GF-D8 (cell line): ENCODE measurements around the gene ZAR1L.
"Not testable (repeated sequence)": the region's sequence is repeated elsewhere in the genome, so short reads cannot be mapped to it uniquely, and the experiment has no call there.

Source experiments
- DNase-seq: peaks from one replicate; lab custom pipeline; 2025; lab: John Stamatoyannopoulos, UW

ZAR1L gene, protein sequence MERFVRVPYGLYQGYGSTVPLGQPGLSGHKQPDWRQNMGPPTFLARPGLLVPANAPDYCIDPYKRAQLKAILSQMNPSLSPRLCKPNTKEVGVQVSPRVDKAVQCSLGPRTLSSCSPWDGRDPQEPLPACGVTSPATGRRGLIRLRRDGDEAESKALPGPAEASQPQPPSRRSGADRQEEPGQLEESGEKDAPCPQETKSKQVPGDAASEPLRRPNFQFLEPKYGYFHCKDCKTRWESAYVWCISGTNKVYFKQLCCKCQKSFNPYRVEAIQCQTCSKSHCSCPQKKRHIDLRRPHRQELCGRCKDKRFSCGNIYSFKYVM

DNA sequence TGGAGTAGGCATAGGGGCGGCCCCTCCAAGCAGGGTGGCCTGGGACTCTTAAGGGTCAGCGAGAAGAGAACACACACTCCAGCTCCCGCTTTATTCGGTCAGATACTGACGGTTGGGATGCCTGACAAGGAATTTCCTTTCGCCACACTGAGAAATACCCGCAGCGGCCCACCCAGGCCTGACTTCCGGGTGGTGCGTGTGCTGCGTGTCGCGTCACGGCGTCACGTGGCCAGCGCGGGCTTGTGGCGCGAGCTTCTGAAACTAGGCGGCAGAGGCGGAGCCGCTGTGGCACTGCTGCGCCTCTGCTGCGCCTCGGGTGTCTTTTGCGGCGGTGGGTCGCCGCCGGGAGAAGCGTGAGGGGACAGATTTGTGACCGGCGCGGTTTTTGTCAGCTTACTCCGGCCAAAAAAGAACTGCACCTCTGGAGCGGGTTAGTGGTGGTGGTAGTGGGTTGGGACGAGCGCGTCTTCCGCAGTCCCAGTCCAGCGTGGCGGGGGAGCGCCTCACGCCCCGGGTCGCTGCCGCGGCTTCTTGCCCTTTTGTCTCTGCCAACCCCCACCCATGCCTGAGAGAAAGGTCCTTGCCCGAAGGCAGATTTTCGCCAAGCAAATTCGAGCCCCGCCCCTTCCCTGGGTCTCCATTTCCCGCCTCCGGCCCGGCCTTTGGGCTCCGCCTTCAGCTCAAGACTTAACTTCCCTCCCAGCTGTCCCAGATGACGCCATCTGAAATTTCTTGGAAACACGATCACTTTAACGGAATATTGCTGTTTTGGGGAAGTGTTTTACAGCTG is at the start of gene ZAR1L, which contains the start of gene BRCA2:
ZAR1L (minus strand) TSS at position 126 of the 790 bp plus-strand sequence. CDS start 3,438 bp downstream, outside the sequence.
BRCA2 (plus strand) TSS at position 271 of the 790 bp plus-strand sequence. CDS start 953 bp downstream, outside the sequence.
- DNase-seq, result peak; percentile 99

DNA sequence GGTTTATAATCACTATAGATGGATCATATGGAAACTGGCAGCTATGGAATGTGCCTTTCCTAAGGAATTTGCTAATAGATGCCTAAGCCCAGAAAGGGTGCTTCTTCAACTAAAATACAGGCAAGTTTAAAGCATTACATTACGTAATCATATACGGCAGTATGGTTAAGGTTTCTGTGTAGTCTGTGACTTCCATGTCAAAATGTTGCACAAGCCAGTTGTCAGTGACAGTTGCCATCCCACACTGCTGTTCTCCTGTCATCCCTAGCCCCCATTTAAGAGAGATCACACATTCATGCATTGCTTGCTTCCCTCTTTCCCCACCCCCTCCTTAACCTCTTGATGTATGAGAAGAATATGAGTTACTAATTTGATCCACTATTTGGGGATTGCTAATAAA is 47.4 kb upstream of the ZAR1L start:
- DNase-seq, result peak; percentile 59

DNA sequence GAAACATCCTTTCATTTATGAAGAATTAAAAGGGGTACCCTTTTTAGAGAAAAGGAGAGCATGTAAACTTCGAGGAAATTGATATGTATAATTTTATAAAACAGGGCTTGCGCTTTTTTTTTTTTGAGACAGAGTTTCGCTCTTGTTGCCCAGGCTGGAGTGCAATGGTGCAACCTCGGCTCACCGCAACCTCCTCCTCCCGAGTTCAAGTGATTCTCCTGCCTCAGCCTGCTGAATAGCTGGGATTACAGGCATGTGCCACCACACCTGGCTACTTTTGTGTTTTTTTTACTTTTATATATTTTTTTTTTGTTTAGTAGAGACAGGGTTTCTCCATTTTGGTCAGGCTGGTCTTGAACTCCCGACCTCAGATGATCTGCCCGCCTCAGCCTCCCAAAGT is 40.8 kb upstream of the ZAR1L start:
- DNase-seq, result not testable (repeated sequence)

DNA sequence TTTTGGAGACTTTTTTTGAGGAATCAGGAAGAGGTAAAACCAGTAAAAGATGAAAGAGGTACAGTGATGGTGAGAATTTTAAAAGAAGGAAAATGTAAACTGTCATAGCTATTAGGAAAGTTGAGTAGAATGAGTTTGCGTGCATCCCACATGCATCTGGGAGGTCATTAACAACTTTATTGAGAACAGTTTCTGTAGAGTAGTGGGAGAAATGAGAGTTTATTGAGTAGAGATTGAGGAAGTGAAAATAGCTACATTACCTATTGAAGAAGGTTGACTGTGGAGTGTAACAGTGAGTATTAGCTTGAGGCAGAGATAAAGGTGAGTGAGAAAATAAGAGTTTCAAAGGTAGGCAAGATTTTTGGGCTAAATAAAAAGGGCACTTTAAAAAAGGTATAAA is 38.9 kb upstream of the ZAR1L start:
- no peak for DNase-seq

DNA sequence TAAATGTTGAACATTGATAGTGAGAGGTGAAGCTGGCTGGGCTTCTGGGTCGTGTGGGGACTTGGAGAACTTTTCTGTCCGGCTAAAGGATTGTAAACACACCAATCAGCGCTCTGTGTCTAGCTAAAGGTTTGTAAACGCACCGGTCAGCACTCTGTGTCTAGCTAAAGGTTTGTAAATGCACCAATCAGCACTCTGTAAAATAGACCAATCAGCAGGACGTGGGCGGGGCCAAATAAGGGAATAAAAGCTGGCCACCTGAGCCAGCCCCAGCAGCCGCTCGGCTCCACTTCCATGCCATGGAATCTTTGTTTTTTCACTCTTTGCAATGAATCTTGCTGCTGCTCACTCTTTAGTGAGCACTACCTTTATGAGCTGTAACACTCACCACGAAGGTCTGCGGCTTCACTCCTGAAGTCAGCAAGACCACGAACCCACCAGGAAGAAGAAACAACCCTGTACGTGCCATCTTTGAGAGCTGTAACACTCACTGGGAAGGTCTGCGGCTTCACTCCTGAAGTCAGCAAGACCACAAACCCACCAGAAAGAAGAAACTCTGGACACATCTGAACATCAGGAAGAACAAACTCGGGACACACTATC is 35.8 kb upstream of the ZAR1L start:
- DNase-seq, result not testable (repeated sequence)

DNA sequence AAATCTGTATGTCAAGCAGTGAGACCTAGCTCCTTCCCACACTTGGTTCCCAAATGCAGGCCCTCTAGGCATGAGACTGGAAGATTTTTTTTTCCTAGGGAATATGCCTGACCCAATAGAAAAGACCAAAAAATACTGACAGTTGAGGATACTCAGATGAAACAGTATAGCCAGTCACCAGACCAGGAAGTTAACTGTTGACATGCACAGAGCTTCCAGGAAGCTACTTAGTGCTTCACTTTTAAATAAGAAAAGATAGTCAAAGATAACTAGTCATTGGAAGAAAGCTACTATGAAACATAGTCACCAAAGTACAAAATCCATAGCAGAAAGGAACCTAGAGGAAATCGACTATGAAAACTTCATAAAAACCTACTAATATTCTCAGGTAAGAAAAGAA is 32.5 kb upstream of the ZAR1L start:
- DNase-seq, result no peak

DNA sequence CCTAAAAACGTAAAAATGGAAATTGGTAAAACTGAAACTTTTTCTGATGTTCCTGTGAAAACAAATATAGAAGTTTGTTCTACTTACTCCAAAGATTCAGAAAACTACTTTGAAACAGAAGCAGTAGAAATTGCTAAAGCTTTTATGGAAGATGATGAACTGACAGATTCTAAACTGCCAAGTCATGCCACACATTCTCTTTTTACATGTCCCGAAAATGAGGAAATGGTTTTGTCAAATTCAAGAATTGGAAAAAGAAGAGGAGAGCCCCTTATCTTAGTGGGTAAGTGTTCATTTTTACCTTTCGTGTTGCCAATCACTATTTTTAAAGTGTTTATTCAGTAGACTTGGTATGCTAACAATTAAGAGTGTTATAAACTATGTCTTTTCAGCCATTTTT is 25.8 kb upstream of the ZAR1L start:
- peak; percentile 42 for DNase-seq

DNA sequence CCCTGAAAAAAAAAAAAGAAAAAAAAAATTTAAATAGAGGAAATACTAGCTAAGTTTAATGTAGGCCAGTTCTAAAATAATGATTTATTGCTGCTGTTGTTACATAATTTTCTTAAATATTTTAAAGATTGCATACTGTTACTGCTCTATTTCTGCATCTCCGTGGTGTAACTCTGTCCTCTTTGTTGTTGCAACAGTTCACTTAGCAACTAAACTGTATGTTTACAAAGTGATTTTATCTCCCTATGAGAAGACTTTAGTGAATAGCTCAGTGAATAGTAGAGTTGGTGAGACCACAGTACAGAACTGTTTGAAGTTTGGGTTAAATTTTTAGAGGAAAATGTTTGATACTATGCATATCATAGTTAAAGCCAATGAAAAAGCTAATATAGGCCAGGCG is 19.5 kb upstream of the ZAR1L start:
- DNase-seq, result no peak

DNA sequence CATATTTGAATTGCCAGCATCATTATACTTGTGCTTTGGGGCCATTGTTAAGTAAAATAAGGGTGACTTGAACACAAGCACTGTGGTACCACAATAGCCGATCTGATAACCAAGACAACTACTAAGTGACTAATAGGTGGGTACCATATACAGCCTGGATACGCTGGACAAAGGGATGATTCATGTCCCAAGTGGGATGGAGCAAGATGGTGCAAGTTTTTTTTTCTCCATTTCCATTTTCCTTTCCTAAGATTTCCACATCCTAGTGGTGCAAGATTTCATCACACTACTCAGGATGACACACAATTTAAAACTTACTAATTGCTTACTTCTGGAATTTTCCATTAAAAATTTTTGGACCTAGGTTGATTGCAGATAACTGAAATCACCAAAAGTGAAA is 15.3 kb upstream of the ZAR1L start:
- DNase-seq, result no peak

DNA sequence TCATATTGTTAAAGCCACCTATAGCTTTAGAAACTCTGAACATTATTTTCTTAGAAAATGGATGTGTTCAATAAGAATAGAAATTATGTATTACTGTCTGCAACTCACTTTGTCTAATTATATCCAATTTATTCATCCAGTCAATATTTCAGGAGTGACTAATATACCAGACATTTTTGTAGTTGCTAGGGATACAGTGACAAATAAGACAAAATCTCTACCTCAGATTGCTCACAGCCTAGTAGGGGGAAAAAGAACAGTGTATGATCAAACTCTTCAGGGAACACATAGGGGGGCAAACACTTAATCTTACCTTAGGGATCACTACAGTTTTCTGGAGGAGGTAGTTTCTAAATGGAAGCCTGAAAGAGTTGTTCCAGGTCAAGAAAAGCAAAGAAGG is 8.7 kb upstream of the ZAR1L start:
- DNase-seq, result no peak

DNA sequence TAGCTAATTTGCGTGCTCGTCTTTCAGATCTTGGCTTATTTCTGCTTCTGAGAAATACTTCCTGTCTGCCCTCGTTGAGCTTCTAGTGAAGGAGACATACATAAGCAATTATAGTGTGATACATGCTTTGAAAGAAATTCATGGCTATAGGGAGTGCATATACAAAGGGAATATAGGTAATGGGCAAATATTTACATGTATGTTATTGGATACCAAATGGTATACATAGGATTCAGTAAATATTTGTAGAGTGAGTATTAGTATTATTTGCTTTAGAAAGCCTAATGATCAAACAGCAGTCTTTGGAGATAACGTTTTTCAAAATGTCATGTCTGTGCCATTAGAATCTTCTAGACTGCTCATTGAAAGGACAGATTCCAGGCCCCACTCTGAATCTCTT is 5.4 kb upstream of the ZAR1L start:
- no peak for DNase-seq

DNA sequence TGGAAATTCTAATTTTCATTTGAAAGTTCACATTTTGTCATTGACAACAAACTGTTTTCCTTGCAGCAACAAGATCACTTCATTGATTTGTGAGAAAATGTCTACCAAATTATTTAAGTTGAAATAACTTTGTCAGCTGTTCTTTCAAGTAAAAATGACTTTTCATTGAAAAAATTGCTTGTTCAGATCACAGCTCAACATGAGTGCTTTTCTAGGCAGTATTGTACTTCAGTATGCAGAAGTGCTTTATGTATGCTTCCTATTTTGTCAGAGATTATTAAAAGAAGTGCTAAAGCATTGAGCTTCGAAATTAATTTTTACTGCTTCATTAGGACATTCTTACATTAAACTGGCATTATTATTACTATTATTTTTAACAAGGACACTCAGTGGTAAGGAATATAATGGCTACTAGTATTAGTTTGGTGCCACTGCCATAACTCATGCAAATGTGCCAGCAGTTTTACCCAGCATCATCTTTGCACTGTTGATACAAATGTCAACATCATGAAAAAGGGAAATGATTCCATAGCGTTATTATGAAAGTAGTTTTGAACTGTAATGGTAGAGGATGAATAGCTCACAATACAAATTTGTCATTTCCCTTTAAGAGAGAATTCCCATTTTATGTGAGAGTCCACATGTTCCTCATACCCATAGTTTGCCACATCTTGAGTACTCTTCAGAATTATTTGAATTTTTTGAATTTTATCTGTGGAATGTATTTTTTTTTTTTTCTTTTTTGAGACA is 2.7 kb upstream of the ZAR1L start:
- DNase-seq, result no peak

DNA sequence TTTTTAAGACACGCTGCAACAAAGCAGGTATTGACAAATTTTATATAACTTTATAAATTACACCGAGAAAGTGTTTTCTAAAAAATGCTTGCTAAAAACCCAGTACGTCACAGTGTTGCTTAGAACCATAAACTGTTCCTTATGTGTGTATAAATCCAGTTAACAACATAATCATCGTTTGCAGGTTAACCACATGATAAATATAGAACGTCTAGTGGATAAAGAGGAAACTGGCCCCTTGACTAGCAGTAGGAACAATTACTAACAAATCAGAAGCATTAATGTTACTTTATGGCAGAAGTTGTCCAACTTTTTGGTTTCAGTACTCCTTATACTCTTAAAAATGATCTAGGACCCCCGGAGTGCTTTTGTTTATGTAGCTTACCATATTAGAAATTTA is 1.3 kb upstream of the ZAR1L start:
- peak; percentile 38 for DNase-seq

DNA sequence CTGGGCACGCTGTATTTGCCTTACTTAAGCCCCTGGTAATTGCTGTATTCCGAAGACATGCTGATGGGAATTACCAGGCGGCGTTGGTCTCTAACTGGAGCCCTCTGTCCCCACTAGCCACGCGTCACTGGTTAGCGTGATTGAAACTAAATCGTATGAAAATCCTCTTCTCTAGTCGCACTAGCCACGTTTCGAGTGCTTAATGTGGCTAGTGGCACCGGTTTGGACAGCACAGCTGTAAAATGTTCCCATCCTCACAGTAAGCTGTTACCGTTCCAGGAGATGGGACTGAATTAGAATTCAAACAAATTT is 821 bp upstream of the ZAR1L start:
- no peak for DNase-seq

DNA sequence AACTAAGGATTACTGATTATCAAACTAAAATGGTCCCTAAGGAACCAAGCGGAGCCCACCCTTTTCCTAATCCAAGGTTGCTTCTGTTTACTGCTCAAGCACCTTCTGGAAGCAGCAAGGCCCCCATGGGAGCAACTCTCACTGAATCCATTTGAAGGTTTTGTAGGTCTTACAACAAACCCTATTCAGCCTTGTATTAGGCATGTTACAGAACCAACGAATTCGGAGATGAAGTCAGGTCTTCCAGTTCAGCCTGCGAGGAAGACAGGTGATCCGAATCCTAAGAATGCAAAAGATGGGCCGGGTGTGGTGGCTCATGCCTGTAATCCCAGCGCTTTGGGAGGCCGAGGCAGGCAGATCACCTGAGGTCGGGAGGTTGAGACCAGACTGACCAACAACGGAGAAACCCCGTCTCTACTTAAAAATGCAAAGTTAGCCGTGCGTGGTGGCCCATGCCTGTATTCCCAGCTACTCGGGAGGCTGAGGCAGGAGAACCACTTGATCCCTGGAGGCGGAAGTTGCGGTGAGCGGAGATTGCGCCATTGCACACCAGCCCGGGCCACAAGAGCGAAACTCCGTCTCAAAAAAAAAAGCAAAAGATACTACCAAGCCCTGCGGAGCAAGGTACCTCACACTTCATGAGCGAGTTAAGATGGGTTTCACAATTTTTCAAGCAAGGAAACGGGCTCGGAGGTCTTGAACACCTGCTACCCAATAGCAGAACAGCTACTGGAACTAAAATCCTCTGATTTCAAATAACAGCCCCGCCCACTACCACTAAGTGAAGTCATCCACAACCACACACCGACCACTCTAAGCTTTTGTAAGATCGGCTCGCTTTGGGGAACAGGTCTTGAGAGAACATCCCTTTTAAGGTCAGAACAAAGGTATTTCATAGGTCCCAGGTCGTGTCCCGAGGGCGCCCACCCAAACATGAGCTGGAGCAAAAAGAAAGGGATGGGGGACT is 609 bp downstream of the ZAR1L start:
- DNase-seq, result peak; percentile 97

DNA sequence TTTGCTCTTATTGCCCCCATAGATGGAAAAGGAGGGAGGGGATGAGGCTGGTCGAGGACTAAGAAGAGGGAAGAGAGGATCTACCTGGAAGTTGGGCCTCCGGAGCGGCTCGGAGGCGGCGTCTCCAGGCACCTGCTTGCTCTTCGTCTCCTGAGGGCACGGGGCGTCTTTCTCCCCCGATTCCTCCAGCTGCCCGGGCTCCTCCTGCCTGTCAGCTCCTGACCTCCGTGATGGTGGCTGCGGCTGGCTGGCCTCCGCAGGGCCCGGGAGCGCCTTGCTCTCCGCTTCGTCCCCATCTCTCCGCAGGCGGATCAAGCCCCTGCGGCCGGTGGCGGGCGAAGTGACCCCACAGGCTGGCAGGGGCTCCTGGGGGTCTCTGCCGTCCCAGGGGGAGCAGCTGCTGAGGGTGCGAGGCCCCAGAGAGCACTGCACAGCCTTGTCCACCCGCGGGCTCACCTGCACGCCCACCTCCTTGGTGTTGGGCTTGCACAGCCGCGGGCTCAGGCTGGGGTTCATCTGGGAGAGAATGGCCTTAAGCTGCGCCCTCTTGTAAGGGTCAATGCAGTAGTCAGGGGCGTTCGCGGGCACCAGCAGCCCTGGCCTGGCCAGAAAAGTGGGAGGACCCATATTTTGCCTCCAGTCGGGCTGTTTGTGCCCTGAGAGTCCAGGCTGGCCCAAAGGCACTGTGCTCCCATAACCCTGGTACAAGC is 3.8 kb downstream of the ZAR1L start:
- DNase-seq, result no peak

DNA sequence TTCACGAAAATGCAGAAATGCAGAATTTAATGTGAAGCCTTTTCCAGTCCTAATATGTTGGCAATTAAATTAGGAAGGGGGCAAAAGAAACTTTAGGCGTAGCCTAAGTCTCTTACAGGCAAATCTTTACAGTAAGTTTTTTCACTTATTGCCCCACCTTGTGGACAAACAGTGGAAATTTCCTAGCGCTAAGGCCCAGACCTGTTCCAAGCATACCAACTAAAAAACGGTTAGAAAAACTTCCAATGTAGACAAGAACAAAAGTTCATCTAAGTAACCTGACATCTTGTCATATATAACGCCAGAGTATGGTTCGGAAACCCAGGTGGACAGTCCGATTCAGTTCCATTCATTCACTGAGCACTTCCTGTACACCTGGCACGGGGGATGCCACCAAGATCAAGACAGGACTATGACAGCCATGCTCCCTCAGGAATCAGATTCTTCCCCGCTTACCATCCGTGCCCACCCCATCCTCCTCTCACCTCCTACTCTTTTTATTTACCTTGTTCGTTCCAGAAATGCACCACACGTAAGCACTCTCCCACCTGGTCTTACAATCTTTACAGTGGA is 4.9 kb downstream of the ZAR1L start:
- DNase-seq, result peak; percentile 68

DNA sequence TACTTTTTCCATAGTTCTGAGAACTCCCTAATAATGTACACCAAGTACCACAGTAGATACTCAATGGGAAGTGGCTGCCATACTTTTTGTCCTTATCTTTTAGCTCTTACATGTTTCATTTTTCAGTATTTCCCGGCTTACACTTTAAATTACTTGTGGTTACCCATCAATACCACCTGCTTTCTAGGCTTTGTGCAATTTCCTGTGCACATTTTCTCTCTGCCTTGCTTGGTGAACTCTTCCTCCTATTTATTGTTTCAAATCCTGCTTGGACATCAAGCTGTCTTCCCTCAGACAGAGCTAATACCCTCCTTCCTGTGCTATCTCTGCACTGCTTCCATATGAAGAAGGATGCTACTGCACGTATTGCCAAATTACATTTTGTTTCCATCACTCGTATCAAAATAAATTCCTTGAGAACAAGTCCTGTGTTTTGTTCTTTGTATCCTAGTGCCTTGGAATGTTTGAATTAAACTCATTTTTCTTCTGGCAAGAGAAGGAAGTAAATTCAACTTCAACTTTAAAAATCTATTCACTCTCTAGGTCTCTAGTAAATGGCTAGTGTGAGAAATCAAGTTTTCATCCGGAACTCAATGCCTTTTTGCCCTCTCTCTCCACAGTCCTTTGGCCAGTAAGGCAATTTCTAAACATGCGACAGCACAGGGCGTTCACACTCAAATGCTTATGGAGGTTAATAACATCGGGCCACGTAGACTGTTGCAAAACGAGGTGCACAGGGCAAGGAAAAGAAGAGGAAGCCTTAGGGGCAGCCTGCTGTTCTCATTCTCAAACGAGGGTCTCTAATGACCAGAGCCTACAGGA is 5.6 kb downstream of the ZAR1L start:
- DNase-seq, result peak; percentile 73

DNA sequence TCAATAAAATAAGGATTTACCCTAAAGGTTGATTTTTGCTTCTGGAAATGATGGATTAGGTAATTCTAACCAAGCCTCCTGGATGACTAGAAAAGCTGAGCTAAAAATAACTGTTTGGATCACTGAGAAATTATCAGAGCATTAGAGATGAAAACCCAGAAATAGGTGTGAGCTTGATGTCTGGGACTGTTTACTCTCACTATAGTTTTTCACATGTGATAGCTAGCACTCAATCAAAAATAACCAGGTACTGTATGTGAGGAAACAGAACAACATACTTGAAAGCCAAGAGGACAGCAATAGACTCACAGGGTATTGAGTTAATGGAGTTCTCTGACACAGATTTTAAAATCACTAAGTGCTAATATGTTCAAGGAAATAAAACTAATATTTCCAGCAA is 9.5 kb downstream of the ZAR1L start:
- no peak for DNase-seq
